ENCODE results near the gene FYB1.

The FYB1 gene

GRCh38 chr5:39203275-39203922 is 16.0 kb downstream of the FYB1 start:
- DNase-seq = no peak

- DNase-seq = no peak
Observed at GRCh38 chr5:39202597-39203274, 16.6 kb downstream of the FYB1 start.

GRCh38 chr5:39201781-39202596 is 17.4 kb downstream of the FYB1 start:
- DNase-seq = no peak

GRCh38 chr5:39201160-39201780 is 18.1 kb downstream of the FYB1 start:
- DNase-seq = no peak

- DNase-seq = peak; percentile 49
Observed at GRCh38 chr5:39200081-39200480, 19.3 kb downstream of the FYB1 start.

GRCh38 chr5:39199335-39199734 is 20.0 kb downstream of the FYB1 start:
- DNase-seq = no peak

- no peak for DNase-seq
Observed at GRCh38 chr5:39198127-39198526, 21.2 kb downstream of the FYB1 start.

- DNase-seq = peak; percentile 56
Observed at GRCh38 chr5:39197556-39197955, 21.8 kb downstream of the FYB1 start.

- DNase-seq = no peak
Observed at GRCh38 chr5:39195198-39195826, 24.1 kb downstream of the FYB1 start.

GRCh38 chr5:39194466-39195136 is 24.8 kb downstream of the FYB1 start:
- no peak for DNase-seq

GRCh38 chr5:39193553-39194465 is 25.6 kb downstream of the FYB1 start:
- DNase-seq = no peak

GRCh38 chr5:39192450-39193160 is 26.8 kb downstream of the FYB1 start:
- no peak for DNase-seq

GRCh38 chr5:39191216-39191615 is 28.1 kb downstream of the FYB1 start:
- DNase-seq = no peak

GRCh38 chr5:39190311-39191102 is 28.9 kb downstream of the FYB1 start:
- DNase-seq = no peak

- no peak for DNase-seq
Observed at GRCh38 chr5:39189292-39189955, 29.9 kb downstream of the FYB1 start.

- DNase-seq = no peak
Observed at GRCh38 chr5:39187831-39188731, 31.3 kb downstream of the FYB1 start.

- DNase-seq = no peak
Observed at GRCh38 chr5:39186722-39187539, 32.4 kb downstream of the FYB1 start.

Measured in activated naive CD4-positive, alpha-beta T cell treated with anti-CD3 and anti-CD28 coated beads, Interleukin-2, amount 50 U/mL, for 16 hours (primary cell).